Activated CD4-positive, alpha-beta T cell treated with anti-CD3 and anti-CD28 coated beads, Interleukin-2, amount 50 U/mL, for 24 hours (primary cell): ENCODE measurements around the gene SLC22A3.
"Not testable (repeated sequence)": the region's sequence is repeated elsewhere in the genome, so short reads cannot be mapped to it uniquely, and the experiment has no call there.

Source experiments
- DNase-seq, 2 donors: peaks; one replicate each; pipeline ENCODE4 v3.0.0-alpha.2; 2020; ENCODE audit warnings: low read depth in 1 of 2, low spot score in 1 of 2

Gene SLC22A3

GRCh38 chr6:160373601-160374000 is 25.4 kb downstream of the SLC22A3 start:
- not testable (repeated sequence) for DNase-seq

GRCh38 chr6:160374836-160375560 is 26.8 kb downstream of the SLC22A3 start:
- no peak for DNase-seq

GRCh38 chr6:160375561-160375949 is 27.4 kb downstream of the SLC22A3 start:
- DNase-seq: no peak

- DNase-seq: no peak
Measured at GRCh38 chr6:160376445-160376844, 28.3 kb downstream of the SLC22A3 start.

- no peak for DNase-seq
Measured at GRCh38 chr6:160378218-160378617, 30.0 kb downstream of the SLC22A3 start.

- DNase-seq: no peak
Measured at GRCh38 chr6:160378882-160379281, 30.7 kb downstream of the SLC22A3 start.

- DNase-seq: no peak
Measured at GRCh38 chr6:160379466-160379865, 31.3 kb downstream of the SLC22A3 start.

GRCh38 chr6:160382946-160383345 is 34.8 kb downstream of the SLC22A3 start:
- no peak for DNase-seq

GRCh38 chr6:160386869-160387530 is 38.8 kb downstream of the SLC22A3 start:
- DNase-seq: no peak

- no peak for DNase-seq
Measured at GRCh38 chr6:160387916-160388643, 39.9 kb downstream of the SLC22A3 start.

- no peak for DNase-seq
Measured at GRCh38 chr6:160388922-160389321, 40.7 kb downstream of the SLC22A3 start.

- DNase-seq: no peak
Measured at GRCh38 chr6:160391419-160392116, 43.4 kb downstream of the SLC22A3 start.

- DNase-seq: not testable (repeated sequence)
Measured at GRCh38 chr6:160393442-160393841, 45.3 kb downstream of the SLC22A3 start.

- no peak for DNase-seq
Measured at GRCh38 chr6:160393891-160394653, 45.9 kb downstream of the SLC22A3 start.

- DNase-seq: no peak
Measured at GRCh38 chr6:160394654-160395035, 46.5 kb downstream of the SLC22A3 start.

GRCh38 chr6:160395187-160395586 is 47.0 kb downstream of the SLC22A3 start:
- no peak for DNase-seq

GRCh38 chr6:160396292-160396691 is 48.1 kb downstream of the SLC22A3 start:
- DNase-seq: no peak

GRCh38 chr6:160398674-160399271 is 50.6 kb downstream of the SLC22A3 start:
- DNase-seq: no peak

GRCh38 chr6:160400446-160400845 is 52.3 kb downstream of the SLC22A3 start:
- DNase-seq: no peak

GRCh38 chr6:160408528-160408927 is 60.4 kb downstream of the SLC22A3 start:
- DNase-seq: no peak
